NCI-H748 (cell line): ENCODE data around the gene POP4.

Source experiments
- DNase-seq: peaks from one replicate; lab custom pipeline; 2025; ENCODE audit not compliant: unreplicated experiment; lab: John Stamatoyannopoulos, UW

POP4 gene

GRCh38 chr19:29660835-29661234 lies 54.8 kb downstream of the POP4 start:
- no peak for DNase-seq

DNA sequence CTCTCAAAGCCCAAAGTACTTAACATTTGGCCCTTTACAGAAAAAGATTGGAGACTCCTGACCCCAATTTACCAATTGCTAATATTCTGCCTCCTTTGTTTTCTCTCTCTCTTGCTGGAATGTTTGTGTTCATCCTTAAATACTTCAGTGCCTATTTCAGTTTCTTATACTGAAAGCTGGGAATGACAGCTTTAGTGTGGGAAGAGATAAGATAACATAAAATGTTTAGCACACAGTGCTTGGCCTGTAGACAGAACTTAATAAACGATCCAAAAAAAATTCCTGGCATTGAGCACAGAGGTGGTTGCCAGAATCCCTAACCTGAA lies 56.2 kb downstream of the POP4 start:
- DNase-seq: no peak

DNA sequence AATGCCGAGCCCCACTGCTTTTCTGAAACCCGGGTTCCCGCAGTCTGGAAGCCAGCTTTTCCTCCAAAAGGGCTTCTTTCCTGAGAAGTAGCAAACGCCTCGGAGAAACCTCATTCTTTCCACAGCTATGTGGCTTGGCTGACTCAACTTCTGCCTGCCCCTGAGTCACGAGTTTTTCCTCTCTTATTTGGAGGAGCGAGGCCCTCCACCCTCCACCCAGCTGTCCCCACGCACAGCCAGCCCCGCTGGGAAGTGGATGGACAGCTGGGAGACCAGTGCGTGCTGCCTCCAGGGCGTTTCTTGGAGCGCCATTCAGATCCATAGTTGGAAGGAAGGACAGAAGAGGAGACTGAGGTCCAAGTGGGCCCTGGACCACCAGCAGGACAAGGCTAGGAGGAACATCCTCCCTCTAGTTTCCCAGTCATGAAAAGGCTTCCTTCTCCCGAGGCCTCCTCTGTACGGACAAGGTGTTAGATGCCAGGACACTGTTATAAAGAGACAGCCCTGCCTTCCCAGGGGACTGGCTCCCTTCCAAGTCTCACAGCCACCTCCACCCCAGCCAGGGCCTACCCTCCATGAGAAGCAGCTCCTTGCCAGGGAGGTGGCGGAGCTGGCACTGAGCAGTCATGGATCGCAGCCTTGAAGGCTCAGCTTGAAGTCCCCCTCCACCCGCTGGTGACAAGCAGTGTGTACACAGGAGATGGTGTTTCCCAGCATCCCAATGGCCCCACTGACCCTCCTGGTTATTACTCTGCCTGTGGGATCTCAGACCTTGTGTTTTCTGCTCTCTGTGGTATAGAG lies 56.7 kb downstream of the POP4 start:
- DNase-seq: no peak

- DNase-seq: no peak
These were observed 58.0 kb downstream of the POP4 start for GRCh38 chr19:29663861-29664752.

- no peak for DNase-seq
These were observed 58.7 kb downstream of the POP4 start for GRCh38 chr19:29664753-29665214.

GRCh38 chr19:29665215-29665825 lies 59.2 kb downstream of the POP4 start, which contains the start of gene PLEKHF1:
TSS of gene PLEKHF1 (plus strand) at chr19:29665461. CDS start at chr19:29673840, 8,379 bp downstream.
- peak; percentile 85 for DNase-seq

GRCh38 chr19:29665826-29666577 lies 59.9 kb downstream of the POP4 start:
- DNase-seq: no peak
